Endothelial cell of umbilical vein (primary cell): Measurements from ENCODE around the gene GATAD2A. TPM values are rescaled to one million over a fixed set of nuclear protein-coding genes. Genes with fewer than 3 reads are reported as not detected.

Source experiments
- BruUV-seq: library from RNA; stranded (reverse); fragments of 400-500 nt; replicated peaks from 2 replicates; lab custom pipeline; 2021; lab: Mats Ljungman, UMichigan
- CTCF ChIA-PET: fragments of 300-600, 350-600 bp; sonication (Branson Sonifier 250); formaldehyde crosslinking; loops from one replicate; lab custom pipeline; 2021; ENCODE audit warnings: antibody characterized with exemption, inconsistent platforms; lab: Charles Lee
- POLR2A ChIA-PET: fragments of 300-600, 350-600 bp; sonication (Branson Sonifier 250); formaldehyde crosslinking; loops from one replicate; lab custom pipeline; 2021; ENCODE audit warnings: antibody characterized with exemption, inconsistent platforms; lab: Charles Lee
- DNase-seq: peaks from one replicate; pipeline ENCODE4 v3.0.0-alpha.2; 2011; ENCODE audit warnings: low read depth, low spot score
- FAIRE-seq: peaks from 2 replicates; lab custom pipeline; 2011; peaks lifted over from hg19 to GRCh38; lab: Jason Lieb, UNC
- H2AFZ ChIP-seq: 2 replicates; pipeline ENCODE4 v1.6.0; 2012; ENCODE audit warnings: low read depth, low read length, control low read depth, inconsistent platforms
- H3K27ac ChIP-seq: 2 replicates; pipeline ENCODE4 v1.5.1; 2011; ENCODE audit warnings: low read depth, mild to moderate bottlenecking, control low read depth, low read length, moderate library complexity; ENCODE audit not compliant: insufficient read depth
- H3K27me3 ChIP-seq, 2 experiments: 2 replicates each; pipeline versions ENCODE4 v1.6.0 to v1.6.1; 2011; ENCODE audit warnings: low read length in 2 of 2, mixed read lengths in 1 of 2; ENCODE audit not compliant: control insufficient read depth in 2 of 2, insufficient read depth in 2 of 2
- H3K36me3 ChIP-seq, 2 experiments: 2 replicates in 1 of 2; 3 replicates in 1 of 2; pipeline ENCODE4 v1.5.1; 2011; ENCODE audit warnings: low read length in 2 of 2, mild to moderate bottlenecking in 1 of 2, moderate library complexity in 1 of 2; ENCODE audit not compliant: control insufficient read depth in 2 of 2, insufficient read depth in 2 of 2; ENCODE audit errors: extremely low read depth in 1 of 2
- H3K4me1 ChIP-seq: 3 replicates; pipeline ENCODE4 v1.5.1; 2011; ENCODE audit warnings: mild to moderate bottlenecking, low read length; ENCODE audit not compliant: control insufficient read depth, insufficient read depth; ENCODE audit errors: extremely low read depth
- H3K4me2 ChIP-seq: 2 replicates; pipeline ENCODE4 v1.6.1; 2011; ENCODE audit warnings: low read length, control low read depth, mixed read lengths; ENCODE audit not compliant: insufficient read depth
- H3K4me3 ChIP-seq, 3 experiments: fragments of 200-600 bp in 1 of 3; sonication (generic), shearing (Covaris generic) in 1 of 3; replicated peaks in 1 of 3; 2 replicates each; pipeline ENCODE4 v1.5.1; 2011 to 2016; ENCODE audit warnings: control low read depth in 3 of 3, low read length in 3 of 3, mild to moderate bottlenecking in 2 of 3, inconsistent platforms in 1 of 3, low read depth in 1 of 3, moderate library complexity in 1 of 3; ENCODE audit not compliant: insufficient read depth in 1 of 3
- H3K79me2 ChIP-seq: 2 replicates; pipeline ENCODE4 v1.6.0; 2012; ENCODE audit warnings: low read length, inconsistent platforms; ENCODE audit not compliant: control insufficient read depth, insufficient read depth
- H3K9ac ChIP-seq: replicated peaks from 2 replicates; pipeline ENCODE3; 2011; ENCODE audit warnings: low read length, control low read depth; ENCODE audit not compliant: insufficient read depth; ENCODE audit errors: extremely low read depth
- H3K9me1 ChIP-seq: replicated peaks from 3 replicates; pipeline ENCODE4 v1.6.0; 2011; ENCODE audit warnings: mild to moderate bottlenecking, low read length; ENCODE audit not compliant: control insufficient read depth, insufficient read depth; ENCODE audit errors: extremely low read depth
- H3K9me3 ChIP-seq: replicated peaks from 2 replicates; pipeline ENCODE4 v1.5.1; 2012; ENCODE audit warnings: low read length, inconsistent platforms; ENCODE audit not compliant: control insufficient read depth, insufficient read depth
- H4K20me1 ChIP-seq: replicated peaks from 2 replicates; pipeline ENCODE3; 2011; ENCODE audit warnings: mild to moderate bottlenecking, low read length; ENCODE audit not compliant: control insufficient read depth, insufficient read depth; ENCODE audit errors: extremely low read depth
- CTCF ChIP-seq, 2 donors: IDR thresholded peaks; 1 replicate in 1 of 2; 2 replicates in 1 of 2; pipeline ENCODE4 v1.5.1; 2011; ENCODE audit warnings: low read length in 2 of 2, mild to moderate bottlenecking in 2 of 2, moderate library complexity in 2 of 2, control low read depth in 1 of 2, inconsistent platforms in 1 of 2, low read depth in 1 of 2; ENCODE audit not compliant: insufficient read depth in 1 of 2; ENCODE audit errors: extremely low read depth in 1 of 2
- EZH2 ChIP-seq: IDR thresholded peaks from 2 replicates; pipeline ENCODE4 v1.6.1; 2012; ENCODE audit warnings: borderline replicate concordance, low read depth, mild to moderate bottlenecking, moderate library complexity, low read length, inconsistent platforms; ENCODE audit not compliant: severe bottlenecking
- FOS ChIP-seq: IDR thresholded peaks from 2 replicates; pipeline ENCODE4 v1.6.1; 2011; ENCODE audit warnings: mild to moderate bottlenecking, low read length, moderate library complexity, borderline replicate concordance; ENCODE audit not compliant: insufficient read depth
- GATA2 ChIP-seq: IDR thresholded peaks from 2 replicates; pipeline ENCODE4 v1.7.0; 2011; ENCODE audit warnings: low read depth, mild to moderate bottlenecking, moderate library complexity, mixed read lengths, low read length; ENCODE audit not compliant: insufficient read length, insufficient read depth
- JUN ChIP-seq: IDR thresholded peaks from 2 replicates; pipeline ENCODE4 v1.6.1; 2011; ENCODE audit warnings: borderline replicate concordance, low read depth; ENCODE audit not compliant: insufficient read length, insufficient read depth
- MAX ChIP-seq: IDR thresholded peaks from 2 replicates; pipeline ENCODE4 v1.6.1; 2011; ENCODE audit not compliant: insufficient read depth, insufficient read length
- MYC ChIP-seq: IDR thresholded peaks from one replicate; pipeline ENCODE4 v1.6.1; 2011; ENCODE audit warnings: mild to moderate bottlenecking, low read depth, low read length
- POLR2A ChIP-seq: IDR thresholded peaks from 2 replicates; pipeline ENCODE4 v1.6.1; 2012; ENCODE audit warnings: low read depth, mild to moderate bottlenecking, control low read depth, low read length
- POLR2AphosphoS5 ChIP-seq: IDR thresholded peaks from 2 replicates; pipeline ENCODE4 v1.6.1; 2012; ENCODE audit warnings: low read depth, mild to moderate bottlenecking, control low read depth, low read length, moderate library complexity; ENCODE audit not compliant: insufficient read depth
- dilution Hi-C: fragments of 300-500 bp; cut with MboI; formaldehyde crosslinking; loops from one replicate; pipeline ENCODE4 v1.15.0; 2019; ENCODE audit warnings: low sequenced_read_pairs; ENCODE audit not compliant: extremely low pct_ligation_motif_present
- intact Hi-C: fragments of 100-400 bp; cut with micrococcal nuclease; formaldehyde crosslinking; loops from one replicate; pipeline ENCODE4 v1.10.0; 2022
- polyA plus RNA-seq, 4 experiments: library from polyadenylated mRNA; depleted of rRNA in 3 of 4; stranded (reverse) in 3 of 4; unstranded in 1 of 4; fragments of >200 nt; gene quantifications; 2 replicates each; pipeline versions ENCODE4 v1.2.1 to v1.2.3, GENCODE V29; 2011 to 2012; ENCODE audit warnings: missing spikeins in 1 of 4
- total RNA-seq: library from RNA; stranded (reverse); gene quantifications from 2 replicates; pipeline ENCODE4 v1.2.3, GENCODE V29; 2021

The GATAD2A gene
- total and polyA plus RNA-seq, 2 donors (not counting 3 experiments of a cell fraction or from before 2014, with no cell fraction given) = 27.3 to 134 TPM

GRCh38 chr19:19457671-19458070 is 52.2 kb downstream of the GATAD2A start:
- no TSS peak for BruUV-seq
- dilution Hi-C loops = no loop called here
- no peak for FAIRE-seq
- no peaks in the 10 kb centered on the region for H3K9me3 ChIP-seq
- no peak for TF ChIP-seq FOS
- no peak for TF ChIP-seq MYC
- no peak for TF ChIP-seq MAX
- TF ChIP-seq GATA2 = no peak
- TF ChIP-seq POLR2A = no peak
- TF ChIP-seq JUN = no peak
- no peak for TF ChIP-seq EZH2
- no peak for TF ChIP-seq CTCF (IDR thresholded peaks at IDR 0.05; ENCODE audit: extremely low read depth in 1 of 2, insufficient read depth in 1 of 2, low read depth in 1 of 2, low read length in 2 of 2)
- no peak for TF ChIP-seq POLR2AphosphoS5
- POLR2A ChIA-PET = no interaction called here
- H3K36me3 ChIP-seq = peaks cover 0 to 3% of the 10 kb centered on the region in 2 experiments
- H3K27ac ChIP-seq = no peak overlapping the region
- no peaks in the 10 kb centered on the region for H3K9me1 ChIP-seq
- H3K9ac ChIP-seq = no peak overlapping the region
- H3K27me3 ChIP-seq = no peaks in the 10 kb centered on the region
- no peak for DNase-seq
- peaks cover 50% of the 10 kb centered on the region for H3K4me1 ChIP-seq
- no peaks in the 10 kb centered on the region for H4K20me1 ChIP-seq
- H3K4me3 ChIP-seq = no peak overlapping the region
- intact Hi-C loops = no loop called here
- H2AFZ ChIP-seq = no peak overlapping the region
- H3K4me2 ChIP-seq = no peak overlapping the region
- CTCF ChIA-PET = interaction anchor here (1.0 kb wide), 1 partner anchor 15 kb away, joined by 3 read pairs; no protein-coding TSS in a partner anchor
- H3K79me2 ChIP-seq = peaks cover 90% of the 10 kb centered on the region
